ENCODE measurements around the gene HUNK.

The HUNK gene

GRCh38 chr21:31896019-31896418, 23.2 kb downstream of the HUNK start:
- no peak for DNase-seq (ENCODE audit: low read depth)

- no peak for DNase-seq (ENCODE audit: low read depth)
Observed at GRCh38 chr21:31897311-31897710, 24.5 kb downstream of the HUNK start.

DNA sequence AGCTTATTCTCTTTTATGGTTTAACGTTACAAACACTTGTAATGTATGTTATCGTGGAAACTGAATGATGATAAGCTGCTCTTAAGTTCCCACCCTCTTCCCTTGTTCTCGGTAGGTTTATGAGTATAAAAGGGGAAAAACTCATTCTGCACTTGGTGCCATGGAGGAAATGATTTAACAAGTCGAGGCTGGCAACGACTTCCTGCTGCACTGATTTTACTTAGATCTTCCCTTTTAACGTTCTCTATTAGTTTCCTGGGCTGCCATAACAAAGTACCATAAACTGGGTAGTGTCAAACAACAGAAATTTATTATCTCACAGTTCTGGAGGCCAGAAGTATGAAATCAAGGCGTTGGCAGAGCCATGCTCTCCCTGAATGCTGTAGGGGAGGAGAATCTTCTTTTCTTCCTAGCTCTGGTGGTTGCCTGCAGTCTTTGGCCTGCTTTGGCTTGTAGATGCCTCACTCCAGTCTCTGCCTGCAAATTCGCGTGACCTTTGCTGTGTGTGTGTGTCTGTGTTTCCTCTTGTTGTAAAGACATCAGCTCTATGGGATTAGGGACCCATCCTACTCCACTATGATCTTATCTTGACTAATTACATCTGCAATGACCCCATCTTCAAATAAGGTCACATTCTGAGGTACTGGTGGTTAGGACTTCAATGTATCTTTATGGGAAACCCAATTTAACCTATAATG, 26.3 kb downstream of the HUNK start:
- DNase-seq (ENCODE audit: low read depth), result no peak

DNA sequence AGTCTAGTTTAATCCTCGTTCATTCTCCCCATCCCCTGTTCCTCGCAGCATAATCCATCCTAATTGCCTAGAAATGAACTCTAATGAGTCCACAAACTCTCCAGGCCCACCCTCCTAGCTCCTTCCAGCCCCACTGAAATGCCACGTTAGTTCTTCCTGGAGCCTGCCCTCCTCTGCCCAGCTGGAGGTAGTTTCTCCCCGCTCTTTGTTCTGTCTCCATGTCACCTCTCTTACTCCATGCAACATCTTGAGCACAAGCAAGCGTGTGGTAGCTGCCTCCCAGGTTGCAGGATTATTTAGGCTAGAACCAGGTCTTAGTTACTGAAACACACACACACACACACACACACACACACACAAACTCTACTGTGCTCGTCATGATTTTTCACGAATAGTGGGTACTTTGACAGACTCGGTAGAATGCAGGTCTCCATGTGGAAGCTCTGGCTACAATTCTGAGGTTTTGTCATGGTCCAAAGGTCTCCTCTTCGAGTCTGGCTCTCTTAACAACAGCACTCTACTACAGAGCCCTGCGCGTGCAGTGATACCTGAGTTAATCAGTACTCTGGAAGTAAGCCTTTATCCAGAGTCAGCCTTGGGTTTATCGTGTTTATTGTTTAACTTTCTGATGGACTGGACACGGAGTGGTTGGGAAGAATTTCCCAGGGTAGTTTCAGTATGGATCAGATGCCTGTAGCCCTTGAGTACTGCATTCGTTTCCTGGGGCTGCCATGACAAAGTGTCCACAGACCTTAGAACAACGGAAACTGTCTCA, 27.5 kb downstream of the HUNK start:
- DNase-seq (ENCODE audit: low read depth), result no peak

DNA sequence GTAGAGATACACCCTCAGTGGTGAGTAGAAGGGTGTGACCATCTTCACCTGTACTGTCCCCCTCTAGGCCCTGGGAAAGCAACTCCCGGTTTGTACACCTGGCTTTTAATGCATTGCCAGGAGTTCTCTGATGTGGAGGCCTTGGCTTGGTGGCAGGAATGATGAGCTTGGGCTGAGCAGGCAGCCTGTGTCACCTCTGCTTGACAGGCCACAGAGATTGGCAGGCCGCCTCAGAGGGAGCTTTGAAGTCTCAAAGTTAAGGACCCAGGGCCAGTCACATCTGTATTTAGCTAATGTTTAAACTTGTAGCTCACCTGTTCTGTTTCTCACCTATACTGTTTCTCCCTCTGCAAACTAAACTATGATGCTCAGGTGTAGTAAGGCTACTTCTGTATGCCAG, 28.5 kb downstream of the HUNK start:
- DNase-seq (ENCODE audit: low read depth), result no peak

DNA sequence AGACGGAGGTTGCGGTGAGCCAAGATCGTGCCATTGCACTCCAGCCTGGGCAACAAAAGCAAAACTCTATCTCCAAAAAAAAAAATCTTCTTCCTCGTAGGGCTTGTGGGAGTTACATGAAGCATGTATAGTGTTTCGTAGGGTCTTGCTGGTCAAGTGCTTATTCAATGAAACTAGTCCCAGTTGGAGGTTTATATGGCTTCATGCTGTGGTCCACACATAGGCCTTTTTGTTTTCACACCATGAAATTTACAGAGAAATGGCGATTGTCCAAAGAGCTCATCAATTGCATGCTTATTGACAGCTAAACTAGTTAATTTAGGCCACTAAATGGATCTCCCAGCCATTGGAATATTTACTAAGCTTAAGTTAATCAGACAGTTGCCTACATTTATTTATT, 29.6 kb downstream of the HUNK start:
- DNase-seq (ENCODE audit: low read depth), result no peak

- DNase-seq (ENCODE audit: low read depth), result no peak
Observed at GRCh38 chr21:31903896-31904295, 31.1 kb downstream of the HUNK start.

- no peak for DNase-seq (ENCODE audit: low read depth)
Observed at GRCh38 chr21:31905503-31906451, 33.0 kb downstream of the HUNK start.

GRCh38 chr21:31908106-31909031, 35.5 kb downstream of the HUNK start:
- no peak for DNase-seq (ENCODE audit: low read depth)

DNA sequence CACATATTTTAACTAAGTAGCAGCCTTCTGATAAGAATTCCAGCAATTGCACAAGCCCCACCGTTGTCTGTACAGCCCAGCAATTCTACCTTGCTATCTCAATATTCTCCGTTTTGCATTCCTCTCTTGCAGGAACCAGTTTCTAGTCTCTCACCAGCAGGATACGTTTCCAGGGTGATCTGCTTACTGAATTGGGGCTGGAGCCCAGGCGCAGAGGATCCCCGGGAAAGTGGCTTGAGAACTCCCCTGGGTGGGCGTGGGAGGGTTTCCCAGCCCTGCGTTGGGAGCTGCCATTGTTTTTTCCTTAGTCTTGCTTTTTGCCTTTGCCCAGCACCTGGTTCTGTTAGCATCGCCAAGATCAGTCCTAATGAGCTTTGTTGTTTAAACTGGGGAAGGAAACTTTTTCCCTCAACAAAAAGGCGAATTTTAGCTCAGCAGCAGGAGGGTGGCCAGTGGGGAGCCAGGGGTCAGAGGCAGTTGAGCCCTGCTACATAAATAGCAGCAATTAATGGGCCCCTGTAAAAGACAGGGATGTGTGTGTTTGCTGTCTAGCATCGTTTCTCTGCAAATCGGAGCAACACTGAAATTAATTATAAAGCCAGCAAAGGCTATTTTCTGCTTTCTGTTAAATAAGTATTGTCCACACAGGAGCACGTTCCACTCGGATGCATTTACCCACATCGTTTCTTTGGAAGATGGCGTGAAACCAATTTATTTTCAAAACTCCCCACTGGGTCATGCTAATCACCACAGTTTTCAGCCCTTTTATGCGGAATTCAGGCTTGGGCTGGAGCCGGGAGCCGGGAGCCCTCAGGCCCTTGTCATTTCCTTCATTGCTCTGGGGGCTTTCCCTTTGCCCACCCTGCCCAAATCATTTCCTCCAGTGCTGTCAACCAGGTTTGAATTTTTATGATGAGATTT, 36.6 kb downstream of the HUNK start:
- no peak for DNase-seq (ENCODE audit: low read depth)

DNA sequence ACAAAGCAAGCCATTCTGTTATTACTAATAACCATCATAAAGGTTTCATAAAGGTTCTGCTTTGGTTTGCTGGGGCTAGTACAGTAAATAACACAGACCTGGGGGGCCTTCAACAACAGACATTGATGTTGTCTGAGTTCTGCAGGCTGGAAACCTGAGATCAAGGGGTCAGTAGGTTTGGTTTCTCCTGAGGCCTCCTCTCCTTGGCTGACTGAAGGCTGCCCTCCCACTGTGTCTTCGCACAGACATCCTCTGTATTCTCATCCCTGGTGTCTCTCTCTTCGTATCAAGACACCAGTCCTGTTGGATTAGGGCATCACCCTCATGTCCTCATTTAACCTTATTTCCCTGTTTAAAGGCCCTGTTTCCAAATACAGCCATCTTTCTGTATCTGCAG, 37.3 kb downstream of the HUNK start:
- no peak for DNase-seq (ENCODE audit: low read depth)

GRCh38 chr21:31911138-31911907, 38.5 kb downstream of the HUNK start:
- DNase-seq (ENCODE audit: low read depth), result no peak

DNA sequence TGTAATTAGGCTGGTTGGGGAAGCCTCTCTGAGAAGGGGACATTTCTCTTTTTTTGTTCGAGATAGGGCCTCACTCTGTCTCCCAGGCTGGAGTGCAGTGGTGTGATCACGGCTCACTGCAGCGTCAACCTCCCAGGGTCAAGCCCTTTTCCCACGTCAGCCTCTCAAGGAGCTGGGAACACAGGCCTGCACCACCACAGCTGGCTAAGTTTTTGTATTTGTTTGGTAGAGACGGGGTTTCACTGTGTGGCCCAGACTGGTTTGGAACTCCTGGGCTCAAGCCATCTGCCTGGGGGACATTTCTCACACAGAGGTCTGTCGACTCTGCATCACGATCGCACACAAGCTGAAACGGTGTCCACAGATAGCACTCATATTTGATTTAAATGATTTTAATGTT, 39.7 kb downstream of the HUNK start:
- DNase-seq (ENCODE audit: low read depth), result no peak

DNA sequence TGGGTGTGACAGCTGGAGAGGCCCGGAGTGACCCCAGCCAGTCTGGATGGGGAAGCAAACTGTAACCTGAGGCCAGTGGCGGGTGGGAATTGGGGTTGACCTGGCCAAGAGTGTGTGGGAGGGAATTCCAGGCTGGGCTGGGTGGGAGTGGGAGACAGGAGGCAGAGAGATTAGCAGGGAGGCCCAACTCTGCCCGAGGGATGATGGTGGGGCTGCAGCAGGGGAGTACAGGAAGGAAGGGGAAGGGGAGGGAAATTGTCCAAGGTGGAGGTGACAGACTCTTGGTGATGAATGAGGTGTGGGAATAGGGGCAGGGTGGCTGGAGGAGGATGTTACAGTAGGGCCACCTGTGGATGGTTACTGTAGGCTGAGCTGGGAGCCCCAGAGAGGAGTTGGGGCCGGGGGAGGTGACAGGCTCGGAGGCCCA, 40.4 kb downstream of the HUNK start:
- no peak for DNase-seq (ENCODE audit: low read depth)

- DNase-seq (ENCODE audit: low read depth), result no peak
Observed at GRCh38 chr21:31914472-31914871, 41.7 kb downstream of the HUNK start.

DNA sequence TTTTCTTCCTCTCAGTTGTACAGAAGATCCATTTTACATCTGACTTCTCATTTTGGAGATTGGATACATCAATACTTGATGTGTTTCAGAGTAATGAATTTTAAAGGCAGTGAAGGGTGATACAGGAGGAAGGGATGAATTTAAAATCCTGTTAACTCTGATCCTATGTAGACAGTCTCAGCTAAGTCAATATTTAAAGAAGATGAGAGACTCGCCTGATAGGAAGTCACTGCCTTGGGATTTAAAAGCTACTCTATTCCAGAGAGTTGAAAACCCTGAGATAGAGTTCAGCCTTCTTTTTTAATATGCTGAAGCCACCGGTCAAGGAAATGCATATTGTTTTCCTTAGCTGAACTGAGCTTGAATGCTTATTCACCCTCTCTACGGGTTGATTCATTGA, 42.7 kb downstream of the HUNK start:
- no peak for DNase-seq (ENCODE audit: low read depth)

DNA sequence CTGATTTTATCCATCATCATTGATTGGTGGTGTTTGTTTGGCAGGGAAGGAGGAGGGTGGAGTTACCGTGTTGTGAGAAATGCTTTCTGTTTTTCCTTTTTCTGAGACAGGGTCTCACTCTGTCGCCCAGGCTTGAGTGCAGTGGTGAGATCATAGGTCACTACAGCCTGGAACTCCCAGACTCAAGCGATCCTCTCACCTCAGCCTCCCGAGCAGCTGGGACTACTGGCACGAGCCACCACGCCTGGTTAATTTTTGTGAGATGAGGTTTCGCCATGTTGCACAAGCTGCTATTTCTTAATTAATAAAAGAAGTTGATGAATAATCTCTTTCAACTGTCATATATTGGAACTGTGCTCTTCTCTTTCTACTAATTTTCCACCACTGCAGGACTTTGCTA, 44.3 kb downstream of the HUNK start:
- no peak for DNase-seq (ENCODE audit: low read depth)

DNA sequence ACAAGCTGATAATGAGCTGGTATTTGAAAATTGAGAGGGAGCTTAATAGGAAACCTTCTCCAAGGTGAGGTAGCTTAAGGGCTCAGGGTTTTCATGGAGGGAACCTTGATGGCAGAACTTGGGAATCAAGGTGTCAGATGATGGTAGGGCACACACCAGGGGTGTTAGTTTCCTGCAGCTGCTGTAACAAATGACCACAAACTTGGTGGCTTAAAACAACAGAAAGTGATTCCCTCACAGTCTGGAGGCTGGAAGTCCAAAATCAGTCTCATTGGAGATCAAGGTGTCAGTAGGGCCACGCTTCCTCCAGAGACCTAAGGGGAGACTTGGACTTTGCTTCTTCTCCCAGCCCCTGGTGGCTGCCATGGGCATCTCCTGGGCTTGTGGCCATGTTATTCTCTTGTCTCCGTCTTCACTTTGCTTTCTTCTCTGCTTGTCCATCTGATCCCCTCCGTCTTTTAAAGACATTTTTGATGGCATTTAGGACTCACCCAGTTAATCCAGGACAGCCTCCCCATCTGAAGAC, 45.5 kb downstream of the HUNK start:
- no peak for DNase-seq (ENCODE audit: low read depth)

- no peak for DNase-seq (ENCODE audit: low read depth)
Observed at GRCh38 chr21:31920275-31920674, 47.5 kb downstream of the HUNK start.

Data from stimulated activated CD8-positive, alpha-beta memory T cell treated with anti-CD3 and anti-CD28 coated beads, Interleukin-4, amount 100 ng/mL, for 24 hours (primary cell).